KMS-11 (cell line): ENCODE results near the gene GRM8.

Experiments
- H2AFZ ChIP-seq: fragments of 200-600 bp; sonication (generic); 2 replicates; pipeline ENCODE4 v1.6.1; 2016; ENCODE audit warnings: antibody characterized with exemption, mixed run types, low read depth
- H3K27ac ChIP-seq: fragments of 200-600 bp; sonication (generic); 2 replicates; pipeline ENCODE4 v1.6.1; 2016; ENCODE audit warnings: mild to moderate bottlenecking, mixed run types
- H3K27me3 ChIP-seq: fragments of 200-600 bp; sonication (generic); 2 replicates; pipeline ENCODE4 v1.6.1; 2017; ENCODE audit warnings: mild to moderate bottlenecking, low read depth, mixed run types, moderate library complexity; ENCODE audit not compliant: insufficient read depth
- H3K36me3 ChIP-seq: fragments of 200-600 bp; sonication (generic); 2 replicates; pipeline ENCODE4 v1.6.1; 2017; ENCODE audit warnings: mild to moderate bottlenecking, mixed run types; ENCODE audit not compliant: insufficient read depth
- H3K4me1 ChIP-seq: fragments of 200-600 bp; sonication (generic); 2 replicates; pipeline ENCODE4 v1.6.1; 2016; ENCODE audit warnings: mild to moderate bottlenecking, low read depth, mixed run types; ENCODE audit not compliant: poor library complexity, severe bottlenecking
- H3K4me2 ChIP-seq: fragments of 200-600 bp; sonication (generic); 2 replicates; pipeline ENCODE4 v1.7.0; 2016; ENCODE audit warnings: mild to moderate bottlenecking, mixed run types
- H3K4me3 ChIP-seq: fragments of 200-600 bp; sonication (generic); IDR thresholded peaks from 2 replicates; pipeline ENCODE4 v1.6.1; 2017; ENCODE audit warnings: low read depth, low read length, mixed read lengths; ENCODE audit not compliant: insufficient read depth
- H3K79me2 ChIP-seq: fragments of 200-600 bp; sonication (generic); 2 replicates; pipeline ENCODE4 v1.6.1; 2016; ENCODE audit warnings: low read depth, mixed run types; ENCODE audit not compliant: insufficient read depth
- H3K9ac ChIP-seq: fragments of 200-600 bp; sonication (generic); 2 replicates; pipeline ENCODE4 v1.6.1; 2016; ENCODE audit warnings: mild to moderate bottlenecking, mixed run types
- H4K20me1 ChIP-seq: fragments of 200-600 bp; sonication (generic); 2 replicates; pipeline ENCODE4 v1.6.1; 2016; ENCODE audit warnings: mild to moderate bottlenecking, mixed run types; ENCODE audit not compliant: insufficient read depth
- CTCF ChIP-seq: fragments of 200-600 bp; sonication (generic); conservative IDR thresholded peaks from 2 replicates; pipeline ENCODE4 v1.6.1; 2017; ENCODE audit warnings: low read depth, mild to moderate bottlenecking, antibody characterized with exemption, low read length, moderate library complexity, mixed read lengths

Gene GRM8

GRCh38 chr7:127041689-127042452, 210.9 kb downstream of the GRM8 start:
- H4K20me1 ChIP-seq = no peaks in the 10 kb centered on the region
- no peak overlapping the region for H3K9ac ChIP-seq
- no peak overlapping the region for H2AFZ ChIP-seq
- H3K79me2 ChIP-seq = no peaks in the 10 kb centered on the region
- no peaks in the 10 kb centered on the region for H3K27me3 ChIP-seq
- no peaks in the 10 kb centered on the region for H3K36me3 ChIP-seq
- no peaks in the 10 kb centered on the region for H3K4me1 ChIP-seq
- TF ChIP-seq CTCF = no peak
- no peak overlapping the region for H3K4me3 ChIP-seq
- no peak overlapping the region for H3K27ac ChIP-seq
- H3K4me2 ChIP-seq = no peak overlapping the region

- H3K4me2 ChIP-seq = no peak overlapping the region
- H3K4me1 ChIP-seq = no peaks in the 10 kb centered on the region
- H2AFZ ChIP-seq = no peak overlapping the region
- H3K27ac ChIP-seq = no peak overlapping the region
- no peak overlapping the region for H3K4me3 ChIP-seq
- H3K79me2 ChIP-seq = no peaks in the 10 kb centered on the region
- H3K36me3 ChIP-seq = no peaks in the 10 kb centered on the region
- no peaks in the 10 kb centered on the region for H3K27me3 ChIP-seq
- no peak for TF ChIP-seq CTCF
- no peak overlapping the region for H3K9ac ChIP-seq
- H4K20me1 ChIP-seq = no peaks in the 10 kb centered on the region
Observed at GRCh38 chr7:127040042-127040441, 212.7 kb downstream of the GRM8 start.

- Histone ChIP-seq H3K4me2 (no peak overlapping the region), H3K27ac (no peak overlapping the region), H3K4me1 (no peaks in the 10 kb centered on the region), H3K27me3 (no peaks in the 10 kb centered on the region), H3K9ac (no peak overlapping the region), H3K4me3 (no peak overlapping the region), H2AFZ (no peak overlapping the region), H4K20me1 (no peaks in the 10 kb centered on the region), H3K36me3 (no peaks in the 10 kb centered on the region), H3K79me2 (no peaks in the 10 kb centered on the region)
- no peak for TF ChIP-seq CTCF
Observed at GRCh38 chr7:127039541-127039940, 213.2 kb downstream of the GRM8 start.

GRCh38 chr7:127035203-127035849, 217.4 kb downstream of the GRM8 start:
- Histone ChIP-seq H3K79me2 (no peaks in the 10 kb centered on the region), H3K27me3 (no peaks in the 10 kb centered on the region), H3K9ac (no peak overlapping the region), H3K36me3 (no peaks in the 10 kb centered on the region), H2AFZ (no peak overlapping the region), H3K4me1 (no peaks in the 10 kb centered on the region), H3K4me3 (no peak overlapping the region), H3K27ac (no peak overlapping the region), H4K20me1 (no peaks in the 10 kb centered on the region), H3K4me2 (no peak overlapping the region)
- TF ChIP-seq CTCF = no peak
